ENCODE results near the gene INTS14.

- no peak for TF ChIP-seq EZH2phosphoT487 (IDR thresholded peaks at IDR 0.05; ENCODE audit: low read depth)
- no peak for TF ChIP-seq CTCF (IDR thresholded peaks at IDR 0.05; ENCODE audit: low read depth, low read length)
Observed at GRCh38 chr15:65569728-65570127, 41.2 kb downstream of the INTS14 start.
